Activated CD8-positive, alpha-beta memory T cell treated with anti-CD3 and anti-CD28 coated beads for 36 hours (primary cell): ENCODE data around the gene PLP2. TPM values are rescaled to one million over a fixed set of nuclear protein-coding genes. Genes with fewer than 3 reads are reported as not detected.

Experiments
- CTCF ChIA-PET: fragments of 350-600 bp; sonication (Branson Sonifier 250); formaldehyde crosslinking; loops from one replicate; lab custom pipeline; 2021; ENCODE audit warnings: antibody characterized with exemption; lab: Charles Lee
- POLR2A ChIA-PET: fragments of 350-600 bp; sonication (Branson Sonifier 250); formaldehyde crosslinking; loops from one replicate; lab custom pipeline; 2021; ENCODE audit warnings: antibody characterized with exemption; lab: Charles Lee
- total RNA-seq, 2 experiments: library from RNA; stranded (reverse); gene quantifications; one replicate each; pipeline ENCODE4 v1.2.3, GENCODE V29; 2021

The PLP2 gene
- total RNA-seq, 2 experiments from 2014 or later, result 80.2 to 86.8 TPM

GRCh38 chrX:49178537-49178936 is 6.8 kb downstream of the PLP2 start:
- ChIA-PET POLR2A (no interaction called here), CTCF (no interaction called here)

DNA sequence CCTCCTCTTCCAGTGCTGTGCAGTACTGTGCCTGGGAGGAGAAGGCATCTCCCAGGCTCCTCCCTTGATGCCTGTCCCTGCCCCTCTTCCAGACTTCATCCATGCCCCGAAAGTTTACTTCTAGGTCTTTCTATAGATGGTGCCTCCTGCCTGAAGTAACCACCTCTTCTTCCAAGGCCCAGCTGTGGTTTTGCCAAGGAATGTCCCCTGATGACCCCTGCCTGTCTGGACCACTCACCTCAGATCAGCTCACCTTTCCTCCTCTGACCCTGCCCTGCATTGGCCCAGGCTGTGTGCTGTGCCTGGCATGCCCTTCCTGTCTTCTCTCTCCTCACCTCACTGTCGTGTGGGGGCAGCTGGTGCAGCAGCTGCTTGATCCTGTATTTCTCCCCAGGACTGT is 7.7 kb downstream of the PLP2 start:
- ChIA-PET CTCF (no interaction called here), POLR2A (no interaction called here)

DNA sequence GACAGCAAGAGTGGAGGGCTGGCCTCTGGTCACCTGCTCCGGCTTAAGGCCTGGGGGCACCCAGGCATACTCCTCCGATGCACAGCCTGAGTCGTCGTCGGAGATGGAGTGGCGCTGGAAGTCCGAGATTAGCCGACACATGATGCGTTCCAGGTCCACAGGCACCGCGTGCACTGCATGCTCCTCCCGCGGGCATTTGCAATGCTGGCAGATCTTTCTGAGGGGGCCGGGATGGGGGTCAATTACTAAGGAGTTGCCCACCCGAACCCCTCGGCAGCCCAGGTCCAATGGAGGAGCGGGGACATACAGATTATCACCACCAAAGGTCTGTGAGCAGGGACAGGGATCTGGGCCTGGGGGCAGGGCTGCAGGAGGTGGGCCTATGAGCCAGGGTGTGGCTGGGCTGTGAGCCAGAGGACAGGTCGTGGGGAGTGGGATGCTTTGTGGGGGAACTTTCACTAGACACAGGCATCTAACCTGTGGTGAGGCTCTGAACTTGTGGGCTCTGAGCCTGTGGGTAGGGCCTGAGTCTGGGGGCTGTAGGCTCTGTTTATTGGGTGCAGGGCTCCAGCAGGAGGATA is 12.1 kb downstream of the PLP2 start:
- ChIA-PET CTCF (interaction anchor here (1.0 kb wide), 1 partner anchor 28 kb away, joined by 3 read pairs; no protein-coding TSS in a partner anchor), POLR2A (interaction anchor here (0.6 kb wide), 1 partner anchor 113 kb away, joined by 3 read pairs; no protein-coding TSS in a partner anchor)

GRCh38 chrX:49184294-49185281 is 12.9 kb downstream of the PLP2 start:
- ChIA-PET POLR2A (interaction anchor here (0.6 kb wide), 1 partner anchor 114 kb away, joined by 3 read pairs; no protein-coding TSS in a partner anchor), CTCF (interaction anchor here (1.0 kb wide), 1 partner anchor 29 kb away, joined by 3 read pairs; no protein-coding TSS in a partner anchor)

- ChIA-PET POLR2A (interaction anchor here (0.6 kb wide), 1 partner anchor 49 kb away, joined by 3 read pairs; the partner anchor contains the start of gene CCDC22), CTCF (interaction anchor here (0.6 to 1.2 kb wide), 2 partner anchors 30 to 225 kb away, joined by 3 to 4 read pairs; no protein-coding TSS in a partner anchor)
Measured at GRCh38 chrX:49186125-49187027, 14.7 kb downstream of the PLP2 start, which contains the start of gene PRICKLE3. TSS of gene PRICKLE3 (minus strand) at chrX:49186373. CDS start at chrX:49186297, 76 bp downstream.

- POLR2A ChIA-PET, result interaction anchor here (0.6 kb wide), 1 partner anchor 48 kb away, joined by 3 read pairs; the partner anchor contains the start of gene CCDC22
- CTCF ChIA-PET, result interaction anchor here (1.2 kb wide), 1 partner anchor 31 kb away, joined by 3 read pairs; no protein-coding TSS in a partner anchor
Measured at GRCh38 chrX:49187028-49187394, 15.3 kb downstream of the PLP2 start.

GRCh38 chrX:49187526-49187925 is 15.8 kb downstream of the PLP2 start:
- CTCF ChIA-PET, result interaction anchor here (0.7 to 1.2 kb wide), 2 partner anchors 32 to 104 kb away, joined by 3 read pairs; no protein-coding TSS in a partner anchor
- POLR2A ChIA-PET, result no interaction called here

DNA sequence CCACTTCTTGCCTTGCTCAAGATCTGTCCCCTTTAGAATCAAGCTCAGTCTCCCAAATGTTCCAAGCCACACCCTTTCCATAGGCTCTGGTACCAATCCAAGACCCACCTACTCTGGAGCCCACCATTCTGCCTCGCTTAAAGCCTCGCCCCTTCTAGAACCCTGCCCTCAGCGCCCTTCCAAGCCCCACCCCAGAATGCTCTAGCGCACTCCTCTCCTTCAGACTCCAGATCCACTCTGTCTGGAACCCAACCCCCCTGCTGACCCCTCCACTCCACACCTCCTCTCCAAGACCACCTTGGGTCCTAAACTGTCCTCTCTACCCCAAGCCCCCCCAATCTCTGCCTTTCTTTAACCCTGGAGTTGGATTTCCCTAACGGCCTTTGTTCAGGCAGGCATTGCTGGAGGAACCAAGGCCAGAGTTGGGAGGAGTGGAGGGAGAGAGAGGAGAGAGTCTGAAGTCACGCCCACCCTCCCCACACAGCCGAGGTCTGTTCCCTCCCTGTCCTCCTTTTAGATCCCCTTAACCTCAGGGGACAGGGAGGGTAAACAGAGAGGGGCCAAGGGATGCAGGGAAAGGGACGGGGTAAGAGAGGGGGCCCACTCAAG is 16.9 kb downstream of the PLP2 start:
- POLR2A ChIA-PET, result no interaction called here
- CTCF ChIA-PET, result interaction anchor here (0.7 kb wide), 1 partner anchor 103 kb away, joined by 3 read pairs; no protein-coding TSS in a partner anchor

DNA sequence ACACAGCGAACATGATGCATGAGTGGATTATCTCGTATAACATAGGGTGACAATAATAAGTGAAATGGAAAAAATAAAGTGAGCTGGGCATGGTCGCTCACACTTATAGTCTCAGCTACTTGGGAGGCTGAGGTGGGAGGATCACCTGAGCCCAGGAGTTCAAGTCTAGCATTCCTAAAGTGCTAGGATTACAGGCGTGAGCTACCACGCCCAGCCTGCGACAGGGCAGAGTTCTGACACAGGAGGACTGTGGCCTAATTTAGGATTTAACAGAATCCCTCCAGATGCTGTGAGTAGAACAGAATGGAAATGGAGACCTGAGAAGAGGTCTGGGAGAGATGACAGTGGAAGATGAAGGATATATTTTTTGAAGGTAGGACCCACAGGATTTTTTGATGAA is 17.9 kb downstream of the PLP2 start:
- ChIA-PET POLR2A (no interaction called here), CTCF (interaction anchor here (0.8 kb wide), 1 partner anchor 42 kb away, joined by 3 read pairs; no protein-coding TSS in a partner anchor)

- ChIA-PET POLR2A (interaction anchor here (1.0 to 1.3 kb wide), 3 partner anchors 18 to 652 kb away, joined by 4 to 6 read pairs (median 4); partner anchors contain the start of gene TBC1D25), CTCF (interaction anchor here (1.9 kb wide), 1 partner anchor 35 kb away, joined by 6 read pairs; no protein-coding TSS in a partner anchor)
Measured at GRCh38 chrX:49190821-49191573, 19.3 kb downstream of the PLP2 start.

- POLR2A ChIA-PET, result no interaction called here
- CTCF ChIA-PET, result interaction anchor here (1.4 to 2.1 kb wide), 3 partner anchors 17 to 81 kb away, joined by 4 to 6 read pairs (median 5); no protein-coding TSS in a partner anchor
Measured at GRCh38 chrX:49191574-49192011, 19.9 kb downstream of the PLP2 start.

GRCh38 chrX:49192722-49193328 is 21.1 kb downstream of the PLP2 start:
- POLR2A ChIA-PET, result no interaction called here
- CTCF ChIA-PET, result interaction anchor here (0.7 to 2.1 kb wide), 6 partner anchors 18 to 82 kb away, joined by 3 to 6 read pairs (median 4); partner anchors contain the start of gene CCDC22

DNA sequence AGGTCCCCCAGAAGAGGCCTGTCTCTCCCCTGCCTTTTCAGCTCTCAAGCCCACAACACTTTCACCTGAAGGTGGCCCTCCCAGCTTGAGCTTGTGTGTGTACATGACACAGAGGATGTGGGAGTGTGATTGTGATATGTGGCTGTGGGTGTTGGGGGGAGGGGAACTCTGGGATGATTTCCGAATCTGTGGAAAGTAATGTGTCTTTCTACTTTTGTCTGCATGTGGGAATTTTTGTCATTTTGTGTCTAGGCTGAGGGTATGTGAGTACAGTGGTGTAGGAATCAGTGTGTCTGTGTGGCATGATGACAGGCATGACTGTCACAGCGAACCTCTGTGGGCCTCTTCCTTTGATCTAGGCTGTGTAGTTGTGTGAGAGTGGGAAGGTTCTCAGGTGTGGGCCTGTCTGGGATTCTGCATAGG is 21.9 kb downstream of the PLP2 start:
- CTCF ChIA-PET, result interaction anchor here (0.7 to 2.1 kb wide), 4 partner anchors 26 to 82 kb away, joined by 3 to 6 read pairs (median 4); no protein-coding TSS in a partner anchor
- POLR2A ChIA-PET, result no interaction called here

- ChIA-PET CTCF (no interaction called here), POLR2A (no interaction called here)
Measured at GRCh38 chrX:49197543-49198087, 25.9 kb downstream of the PLP2 start.

- POLR2A ChIA-PET, result no interaction called here
- CTCF ChIA-PET, result no interaction called here
Measured at GRCh38 chrX:49198540-49199314, 27.0 kb downstream of the PLP2 start.

GRCh38 chrX:49199315-49199595 is 27.6 kb downstream of the PLP2 start:
- POLR2A ChIA-PET, result no interaction called here
- CTCF ChIA-PET, result no interaction called here
